ENCODE measurements around the gene CIAO2B. TPM values are rescaled to one million over a fixed set of nuclear protein-coding genes. Genes with fewer than 3 reads are reported as not detected.
"Not testable (repeated sequence)": the region's sequence is repeated elsewhere in the genome, so short reads cannot be mapped to it uniquely, and the experiment has no call there.

Gene CIAO2B
- total and polyA plus RNA-seq, 2 donors (not counting 3 experiments of a cell fraction or from before 2014, with no cell fraction given), result 78.7 to 314 TPM

- intact Hi-C loops (cut with micrococcal nuclease), result loop anchor here (10.0 kb wide), 1 partner anchor 439 kb away; the partner anchor contains the start of gene TPPP3
- dilution Hi-C loops (cut with MboI; ENCODE audit: extremely low pct_ligation_motif_present, low sequenced_read_pairs); H3K9ac ChIP-seq (replicated peaks; ENCODE audit: extremely low read depth, insufficient read depth, low read length); DNase-seq (ENCODE audit: low read depth, low spot score); H3K27me3 ChIP-seq (ENCODE audit: control insufficient read depth in 2 of 2, insufficient read depth in 2 of 2, low read length in 2 of 2); POLR2A ChIA-PET; FAIRE-seq; H3K79me2 ChIP-seq (ENCODE audit: control insufficient read depth, insufficient read depth, low read length); H3K4me3 ChIP-seq (replicated peaks in 1 of 3; ENCODE audit: insufficient read depth in 1 of 3, low read depth in 1 of 3, low read length in 3 of 3); H3K27ac ChIP-seq (ENCODE audit: insufficient read depth, low read depth, low read length); H2AFZ ChIP-seq (ENCODE audit: low read depth, low read length); H3K4me2 ChIP-seq (ENCODE audit: insufficient read depth, low read length); H3K9me1 ChIP-seq (replicated peaks; ENCODE audit: control insufficient read depth, extremely low read depth, insufficient read depth, low read length); BruUV-seq (replicated peaks); H3K4me1 ChIP-seq (ENCODE audit: control insufficient read depth, extremely low read depth, insufficient read depth, low read length); H4K20me1 ChIP-seq (replicated peaks; ENCODE audit: control insufficient read depth, extremely low read depth, insufficient read depth, low read length); H3K9me3 ChIP-seq (replicated peaks; ENCODE audit: control insufficient read depth, insufficient read depth, low read length); H3K36me3 ChIP-seq (ENCODE audit: control insufficient read depth in 2 of 2, extremely low read depth in 1 of 2, insufficient read depth in 2 of 2, low read length in 2 of 2): not testable (repeated sequence)
- CTCF ChIA-PET, result interaction anchor here (0.8 to 4.7 kb wide), 2 partner anchors 200 to 559 kb away, joined by 3 to 26 read pairs; no protein-coding TSS in a partner anchor
Observed at GRCh38 chr16:66955363-66956153, 21.4 kb upstream of the CIAO2B start.

- no peak overlapping the region for H3K4me2 ChIP-seq (ENCODE audit: insufficient read depth, low read length)
- no peaks in the 10 kb centered on the region for H3K9me1 ChIP-seq (replicated peaks; ENCODE audit: control insufficient read depth, extremely low read depth, insufficient read depth, low read length)
- POLR2A ChIA-PET, result no interaction called here
- H3K79me2 ChIP-seq (ENCODE audit: control insufficient read depth, insufficient read depth, low read length), result no peaks in the 10 kb centered on the region
- H3K4me1 ChIP-seq (ENCODE audit: control insufficient read depth, extremely low read depth, insufficient read depth, low read length), result no peaks in the 10 kb centered on the region
- H3K4me3 ChIP-seq (replicated peaks in 1 of 3; ENCODE audit: insufficient read depth in 1 of 3, low read depth in 1 of 3, low read length in 3 of 3), result no peak overlapping the region
- CTCF ChIA-PET, result interaction anchor here (0.5 to 3.8 kb wide), 49 partner anchors 9 to 561 kb away, joined by 3 to 55 read pairs (median 4); partner anchors contain the start of genes B3GNT9, FBXL8, MATCAP1 and NOL3
- H4K20me1 ChIP-seq (replicated peaks; ENCODE audit: control insufficient read depth, extremely low read depth, insufficient read depth, low read length), result no peaks in the 10 kb centered on the region
- peak; percentile 78 for DNase-seq (ENCODE audit: low read depth, low spot score)
- H3K9me3 ChIP-seq (replicated peaks; ENCODE audit: control insufficient read depth, insufficient read depth, low read length), result no peaks in the 10 kb centered on the region
- dilution Hi-C loops (cut with MboI; ENCODE audit: extremely low pct_ligation_motif_present, low sequenced_read_pairs) (no loop called here), intact Hi-C loops (cut with micrococcal nuclease) (loop anchor here (1.0 to 10.0 kb wide), 2 partner anchors 231 to 441 kb away; partner anchors contain the start of gene TPPP3)
- no peak overlapping the region for H2AFZ ChIP-seq (ENCODE audit: low read depth, low read length)
- FAIRE-seq, result peak; percentile 98
- TF ChIP-seq CTCF (IDR thresholded peaks at IDR 0.05; ENCODE audit: extremely low read depth in 1 of 2, insufficient read depth in 1 of 2, low read depth in 1 of 2, low read length in 2 of 2), result peak; percentile 78 to 85
- TF ChIP-seq MYC (IDR thresholded peaks at IDR 0.05; ENCODE audit: low read depth, low read length), result no peak
- BruUV-seq (replicated peaks), result no TSS peak
- no peak overlapping the region for H3K9ac ChIP-seq (replicated peaks; ENCODE audit: extremely low read depth, insufficient read depth, low read length)
- H3K27me3 ChIP-seq (ENCODE audit: control insufficient read depth in 2 of 2, insufficient read depth in 2 of 2, low read length in 2 of 2), result peaks cover 3 to 5% of the 10 kb centered on the region in 2 experiments
- no peak overlapping the region for H3K27ac ChIP-seq (ENCODE audit: insufficient read depth, low read depth, low read length)
- H3K36me3 ChIP-seq (ENCODE audit: control insufficient read depth in 2 of 2, extremely low read depth in 1 of 2, insufficient read depth in 2 of 2, low read length in 2 of 2), result no peaks in the 10 kb centered on the region
Observed at GRCh38 chr16:66954097-66954659, 20.0 kb upstream of the CIAO2B start.
